GF-D8 (cell line): ENCODE results near the gene SNX10.

Experiments
- DNase-seq: peaks from one replicate; lab custom pipeline; 2025; lab: John Stamatoyannopoulos, UW

SNX10 gene

GRCh38 chr7:26404189-26404996 lies 112.7 kb downstream of the SNX10 start:
- no peak for DNase-seq

GRCh38 chr7:26406433-26406832 lies 114.8 kb downstream of the SNX10 start:
- DNase-seq, result no peak

- no peak for DNase-seq
Observed at GRCh38 chr7:26409661-26410547, 118.2 kb downstream of the SNX10 start.

- no peak for DNase-seq
Observed at GRCh38 chr7:26413007-26413691, 121.5 kb downstream of the SNX10 start.

GRCh38 chr7:26416004-26416403 lies 124.3 kb downstream of the SNX10 start:
- DNase-seq, result no peak

- DNase-seq, result no peak
Observed at GRCh38 chr7:26417911-26418413, 126.3 kb downstream of the SNX10 start.

- no peak for DNase-seq
Observed at GRCh38 chr7:26419198-26419597, 127.5 kb downstream of the SNX10 start.

GRCh38 chr7:26420422-26421019 lies 128.9 kb downstream of the SNX10 start:
- DNase-seq, result no peak

GRCh38 chr7:26422761-26423160 lies 131.1 kb downstream of the SNX10 start:
- no peak for DNase-seq

GRCh38 chr7:26423436-26423835 lies 131.8 kb downstream of the SNX10 start:
- no peak for DNase-seq
